Stimulated activated CD4-positive, alpha-beta T cell treated with anti-CD3 and anti-CD28 coated beads, Interleukin-12 subunit alpha, Interleukin-12 subunit beta, amount 100 ng/mL, for 48 hours (primary cell): ENCODE measurements around the gene SMPX.
"Not testable (repeated sequence)": the region's sequence is repeated elsewhere in the genome, so short reads cannot be mapped to it uniquely, and the experiment has no call there.

Experiments
- DNase-seq, 3 donors: peaks; one replicate each; pipeline ENCODE4 v3.0.0-alpha.2; 2020; ENCODE audit warnings: low read depth in 2 of 3, low spot score in 1 of 3

Gene SMPX

GRCh38 chrX:21757960-21758359, at the start of gene SMPX:
Gene SMPX, minus strand, starts transcription at chrX:21758116. Its CDS starts 3,826 bp downstream, at chrX:21754290.
- DNase-seq: no peak

DNA sequence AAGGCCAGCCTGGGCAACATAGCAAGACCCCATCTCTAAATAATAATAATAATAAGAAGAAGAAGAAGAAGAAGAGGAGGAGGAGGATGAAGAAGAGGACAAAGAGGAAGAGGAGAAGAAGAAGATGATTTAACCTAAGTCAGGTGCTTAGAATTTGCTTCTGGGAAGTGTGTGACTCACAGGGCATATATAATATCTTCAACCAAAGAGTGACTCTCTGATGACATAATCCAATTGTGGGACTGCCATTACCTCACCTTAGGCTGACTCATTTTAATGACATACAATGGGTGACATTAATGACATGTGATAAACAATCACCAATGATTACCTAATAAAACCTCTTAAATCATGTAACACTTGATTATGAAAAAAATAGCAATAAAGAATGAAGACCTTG, 48.8 kb upstream of the SMPX start:
- no peak for DNase-seq

DNA sequence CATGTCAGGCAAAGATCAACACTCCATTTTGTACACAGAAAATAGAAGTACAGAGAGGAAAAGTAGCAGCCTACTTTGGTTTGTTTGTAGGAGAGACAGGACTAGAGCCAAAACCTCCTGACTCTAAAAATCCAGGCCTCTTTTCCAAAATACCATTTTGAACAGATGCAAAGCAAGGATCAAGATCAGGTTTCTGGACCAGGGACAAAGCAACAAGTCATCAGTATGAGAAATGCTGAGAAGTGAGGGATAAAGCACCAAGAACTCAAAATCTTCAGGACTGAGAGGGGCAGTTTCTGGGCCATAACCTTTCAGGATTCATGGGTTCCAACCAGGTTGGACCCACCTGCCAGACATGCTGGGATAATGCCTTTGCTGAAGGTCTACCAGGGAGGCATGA, 44.9 kb upstream of the SMPX start:
- no peak for DNase-seq

DNA sequence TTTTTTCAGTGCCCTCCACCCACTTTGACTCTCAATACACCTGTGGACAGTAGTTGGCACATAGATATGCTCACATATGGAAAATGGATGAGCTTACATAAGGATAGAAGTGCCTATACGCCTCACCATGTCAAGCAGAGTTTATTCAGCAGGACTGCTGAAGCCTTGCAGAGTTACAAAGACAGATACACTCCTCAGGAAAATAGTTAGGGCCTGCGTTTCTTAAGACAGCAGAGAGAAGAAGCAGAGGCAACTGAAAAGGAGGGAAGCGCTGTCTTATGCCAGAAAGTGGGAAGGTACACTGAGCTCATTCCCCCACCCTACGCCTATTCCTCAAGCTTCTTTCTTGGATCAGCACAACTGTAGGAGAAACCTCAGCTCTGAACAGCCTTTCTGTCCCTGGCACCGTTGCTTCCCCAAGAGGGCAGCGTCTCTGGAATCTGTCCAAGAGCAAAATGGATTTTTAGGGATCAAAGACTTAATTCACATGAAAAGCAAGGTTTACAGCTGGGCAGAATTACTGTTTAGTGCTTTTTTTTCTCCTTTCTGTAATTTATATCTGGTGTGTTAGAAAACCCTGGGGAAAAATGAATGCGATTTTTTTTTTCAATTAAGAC, 44.2 kb upstream of the SMPX start:
- DNase-seq: no peak

DNA sequence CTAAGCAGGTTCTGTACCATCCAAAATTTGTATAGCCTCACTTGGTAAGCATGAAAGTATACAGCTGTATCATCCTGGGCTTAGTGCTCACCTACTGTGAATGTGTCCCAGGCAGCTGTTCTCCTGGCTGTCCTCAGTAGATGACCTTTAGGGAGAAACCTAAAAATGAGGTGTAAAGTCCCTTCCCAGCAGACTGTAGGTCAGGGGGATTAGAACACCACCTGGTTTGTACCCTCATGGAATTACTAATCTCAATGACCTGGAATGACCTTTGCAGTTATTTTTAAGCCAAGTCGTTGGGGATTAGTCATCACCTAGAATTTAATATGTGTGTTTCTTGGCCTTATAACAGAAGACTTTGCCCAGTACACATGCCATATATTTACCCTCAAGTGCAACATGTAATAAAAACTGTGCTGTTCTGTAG, 42.4 kb upstream of the SMPX start:
- no peak for DNase-seq

DNA sequence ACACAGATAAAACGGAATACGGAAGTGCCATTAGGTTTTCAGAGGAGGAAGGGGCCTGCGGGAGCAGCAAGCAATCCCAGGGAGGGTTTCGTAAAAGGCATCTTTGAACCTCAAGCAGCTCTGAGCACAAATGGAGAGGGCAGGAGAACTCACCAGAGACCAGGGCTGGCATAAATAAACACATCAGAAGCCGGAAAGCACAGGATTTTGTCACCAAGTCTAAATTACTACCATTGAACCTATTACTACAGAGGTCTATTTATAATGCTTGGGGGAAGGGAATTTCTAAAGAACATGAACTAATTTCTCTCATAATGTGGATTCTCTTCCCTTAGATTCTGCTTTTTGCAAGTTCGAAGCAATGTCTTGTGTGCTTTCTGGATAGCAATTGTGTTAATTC, 41.9 kb upstream of the SMPX start:
- DNase-seq: no peak

DNA sequence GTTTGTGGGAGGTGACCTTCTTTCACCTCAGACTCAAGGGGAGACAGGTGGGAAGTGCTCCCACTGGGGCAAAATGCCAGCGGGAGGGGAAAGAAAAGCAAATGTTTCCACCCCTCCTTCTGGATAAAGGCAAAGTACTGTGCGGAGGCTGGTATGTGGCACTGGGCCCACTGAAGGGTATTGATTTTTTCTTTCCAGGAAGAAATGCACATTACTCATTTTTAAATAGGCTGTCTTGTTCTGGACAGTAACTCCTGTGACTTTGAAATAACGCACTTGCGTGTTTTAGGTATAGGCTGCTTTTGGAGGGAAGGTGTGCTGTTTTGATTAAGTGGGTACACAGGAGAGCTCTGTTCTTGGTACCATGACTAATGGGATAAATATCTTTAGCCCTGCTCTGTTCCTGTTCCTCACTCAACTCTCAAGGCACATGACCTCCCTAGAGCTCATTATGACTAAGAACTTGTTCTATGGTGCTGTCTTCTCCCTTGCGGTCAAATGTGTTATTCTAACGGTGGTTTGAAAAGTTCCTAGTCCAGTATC, 40.8 kb upstream of the SMPX start:
- no peak for DNase-seq

DNA sequence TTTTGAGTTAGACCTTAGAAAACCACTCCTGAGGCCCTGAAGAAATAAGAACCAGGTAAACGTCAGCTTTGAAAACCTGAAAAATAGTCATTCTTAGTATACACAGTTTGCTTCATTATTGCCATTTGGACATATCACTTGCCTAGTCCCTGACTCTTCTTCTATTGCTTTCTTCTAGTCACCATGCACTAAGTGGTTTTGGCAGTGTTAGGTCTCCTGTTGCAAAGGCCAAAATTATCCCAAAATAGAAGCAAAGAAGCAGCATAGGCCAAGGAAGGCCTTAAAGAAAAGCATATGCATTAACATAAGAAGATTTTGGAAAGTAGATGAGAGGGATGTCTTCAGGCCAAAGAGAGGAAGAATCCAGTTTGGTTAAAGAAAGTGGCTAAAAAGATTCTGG, 24.1 kb upstream of the SMPX start:
- DNase-seq: no peak

- no peak for DNase-seq
Measured at GRCh38 chrX:21781525-21781924, 23.6 kb upstream of the SMPX start.

DNA sequence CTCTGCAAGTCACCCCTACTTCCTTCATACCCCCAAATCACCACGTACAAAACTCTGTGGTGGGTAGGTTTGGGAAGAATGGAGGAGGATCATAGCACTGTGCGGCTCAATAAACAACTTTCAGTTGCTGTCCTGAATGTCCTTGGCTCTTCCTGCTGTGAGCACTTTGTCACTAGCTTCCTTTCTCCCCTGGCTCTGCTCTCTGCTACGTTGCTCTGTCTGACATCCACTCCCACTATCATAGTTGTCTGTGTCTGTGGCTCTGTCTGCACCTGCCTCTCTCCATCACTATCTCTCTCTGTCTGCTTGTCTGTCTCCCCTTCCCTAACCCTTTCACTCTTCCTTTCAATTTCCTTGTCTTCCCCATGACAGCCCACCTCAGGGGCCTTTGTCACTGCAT, 21.2 kb upstream of the SMPX start:
- no peak for DNase-seq

DNA sequence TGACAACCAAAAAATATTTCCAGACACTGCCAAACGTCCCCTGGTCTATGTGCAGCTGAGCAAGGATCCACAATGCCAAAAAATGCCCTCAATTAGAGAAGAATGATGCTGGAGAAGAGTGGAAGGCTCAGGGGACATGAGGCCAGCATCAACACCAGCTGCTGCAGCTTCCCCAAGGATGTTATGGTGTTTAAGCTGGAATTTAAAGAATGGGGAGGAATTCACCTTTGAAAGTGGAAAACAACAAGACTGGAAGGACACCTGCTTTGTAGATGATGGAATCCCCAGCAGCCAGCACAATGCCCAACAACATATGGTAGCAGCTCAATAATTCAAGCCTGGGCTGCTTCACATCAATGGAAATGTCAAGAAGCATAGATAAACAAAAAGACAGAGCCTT, 20.3 kb upstream of the SMPX start:
- DNase-seq: no peak

- not testable (repeated sequence) for DNase-seq
Measured at GRCh38 chrX:21775128-21775527, 17.2 kb upstream of the SMPX start.

- not testable (repeated sequence) for DNase-seq
Measured at GRCh38 chrX:21773036-21773435, 15.1 kb upstream of the SMPX start.

- DNase-seq: no peak
Measured at GRCh38 chrX:21770631-21771321, 12.9 kb upstream of the SMPX start.

DNA sequence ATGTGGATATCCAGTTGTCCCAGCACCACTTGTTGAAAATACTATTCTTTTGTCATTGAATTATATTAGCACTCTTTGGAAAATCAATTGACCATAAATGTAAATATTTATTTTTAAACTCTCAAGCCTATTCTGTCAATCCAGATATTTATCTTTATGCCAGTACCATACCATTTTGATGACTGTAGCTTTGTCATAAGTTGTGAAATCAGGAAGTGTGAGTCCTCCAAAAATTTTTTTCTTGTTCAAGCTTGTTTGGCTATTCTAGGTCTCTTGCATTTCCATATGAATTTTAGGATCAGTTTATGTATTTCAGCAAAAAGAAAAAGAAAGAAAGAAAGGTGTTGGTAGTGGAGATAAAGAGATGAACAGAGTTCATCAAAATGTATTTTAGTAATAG, 8.2 kb upstream of the SMPX start:
- DNase-seq: no peak

- no peak for DNase-seq
Measured at GRCh38 chrX:21764008-21764407, 6.1 kb upstream of the SMPX start.

DNA sequence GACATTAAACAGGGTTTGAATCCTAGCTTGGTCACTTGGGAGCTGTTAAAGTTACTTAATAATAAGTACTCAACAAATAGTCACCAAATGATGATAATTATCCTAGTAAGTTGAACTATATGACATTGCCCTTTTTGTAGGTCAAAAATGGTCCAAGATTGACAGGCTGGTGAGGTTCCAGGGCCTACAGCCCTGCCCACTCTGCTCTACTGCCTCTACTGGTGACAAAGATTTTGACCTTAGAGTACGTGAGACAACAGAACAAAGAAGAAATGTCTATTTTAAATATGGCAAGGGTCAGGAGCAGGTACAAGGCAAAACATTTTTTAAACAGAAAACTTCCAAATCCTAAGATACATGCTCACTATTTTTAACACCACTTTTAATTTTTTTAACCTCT, 572 bp upstream of the SMPX start:
- DNase-seq: no peak

DNA sequence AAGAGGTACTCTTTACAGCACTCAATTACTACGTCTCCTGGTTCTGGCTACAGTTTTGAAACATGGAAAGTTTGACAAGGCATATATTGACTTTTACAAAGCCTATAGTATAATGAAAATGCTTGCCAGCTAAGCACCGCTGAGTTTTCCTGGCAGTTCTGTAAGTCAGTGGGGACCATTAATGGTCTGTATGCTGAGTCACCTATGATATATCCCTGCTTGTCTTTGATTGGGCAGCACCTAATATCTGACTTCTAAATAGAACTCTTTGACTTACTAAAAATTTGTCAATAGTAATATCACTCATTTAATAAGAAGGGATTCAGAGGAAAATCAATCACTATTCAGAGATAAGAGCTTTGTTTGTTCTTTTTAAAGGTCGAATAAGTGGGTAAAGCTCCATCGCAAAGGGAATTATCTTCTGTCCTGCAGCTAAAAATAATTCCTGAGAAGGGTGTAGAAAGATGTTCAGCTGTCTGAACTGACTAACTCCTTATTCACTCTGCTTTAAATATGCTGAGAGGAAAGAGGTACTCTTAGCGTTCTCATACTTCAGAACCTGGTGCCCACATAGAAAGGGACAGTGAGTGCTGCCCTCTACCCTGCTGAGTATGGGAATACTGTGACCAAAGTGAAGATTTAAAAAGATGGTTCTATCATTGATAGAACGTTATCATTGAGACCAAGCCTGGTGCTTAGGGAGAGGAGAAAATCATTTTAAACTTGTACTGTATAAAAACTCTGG, 959 bp downstream of the SMPX start:
- DNase-seq: no peak

GRCh38 chrX:21749924-21750323, 8.0 kb downstream of the SMPX start:
- no peak for DNase-seq

DNA sequence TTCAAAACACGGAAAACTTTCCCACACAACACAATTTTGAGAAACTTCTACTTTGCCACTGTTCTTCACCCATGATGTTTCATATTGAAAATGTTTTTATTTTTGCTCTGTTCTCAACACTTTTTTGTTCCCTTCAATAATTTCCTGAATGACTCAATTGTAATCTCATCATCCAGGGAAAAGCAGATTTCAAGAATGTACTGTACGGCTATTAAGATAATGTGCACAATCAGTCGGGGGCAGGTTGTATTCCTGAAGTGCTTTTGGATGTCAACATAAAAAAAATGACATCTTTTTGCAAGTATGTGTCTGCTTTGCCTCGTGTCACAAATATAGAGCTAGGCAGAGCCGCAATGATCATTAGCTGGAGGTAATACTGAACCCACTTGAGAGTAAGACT, 9.7 kb downstream of the SMPX start:
- no peak for DNase-seq

GRCh38 chrX:21747558-21747957, 10.4 kb downstream of the SMPX start:
- no peak for DNase-seq

- peak in 2 of 3 donors; percentile 14 to 40 for DNase-seq
Measured at GRCh38 chrX:21745756-21746155, 12.2 kb downstream of the SMPX start.
